ENCODE data around the gene YIF1B. TPM values are rescaled to one million over a fixed set of nuclear protein-coding genes. Genes with fewer than 3 reads are reported as not detected.

Gene YIF1B
- total and polyA plus RNA-seq, 9 donors: 8.5 to 37.2 (median 21.8) TPM

DNA sequence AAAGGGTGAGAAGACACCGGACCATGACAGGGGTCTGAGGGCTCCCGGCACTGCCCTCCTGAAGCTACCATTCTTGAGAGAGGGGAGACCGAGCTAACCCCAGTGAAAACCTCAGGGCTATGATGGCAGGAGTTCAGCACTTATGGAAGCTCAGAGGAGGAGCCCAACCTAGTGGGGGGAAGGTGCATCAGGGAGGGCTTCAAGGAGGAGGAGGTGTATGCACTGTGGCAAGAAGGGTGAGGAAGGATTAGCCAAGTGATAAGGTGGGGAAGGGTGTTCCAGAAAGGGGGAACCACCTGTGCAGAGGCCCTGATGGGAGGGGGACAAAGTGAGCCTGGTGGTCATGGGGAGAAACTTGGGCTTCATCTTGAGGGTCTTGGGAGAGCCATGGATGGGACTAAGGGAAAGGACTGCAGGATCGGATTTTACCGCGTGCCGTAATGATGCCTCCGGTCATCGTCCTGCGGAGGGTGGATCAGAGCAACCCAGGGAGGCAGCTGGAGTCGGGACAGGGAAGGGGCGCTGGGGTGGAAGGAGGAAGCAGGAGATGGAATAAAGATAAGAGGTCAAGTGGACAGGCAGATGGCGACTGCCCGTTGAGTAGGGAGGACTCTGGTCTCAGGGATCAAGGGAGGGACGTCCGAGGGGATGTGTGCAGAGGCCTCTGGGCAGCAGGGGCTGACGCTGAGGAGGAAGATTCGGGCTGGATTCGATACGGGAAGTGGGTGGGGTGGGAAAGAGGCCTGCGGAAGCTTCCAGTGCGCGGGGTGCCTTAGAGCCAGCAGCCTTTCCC lies 45.3 kb upstream of the YIF1B start:
- Histone ChIP-seq H3K27me3 (no peaks in the 10 kb centered on the region), H3K27ac (no peak overlapping the region)

DNA sequence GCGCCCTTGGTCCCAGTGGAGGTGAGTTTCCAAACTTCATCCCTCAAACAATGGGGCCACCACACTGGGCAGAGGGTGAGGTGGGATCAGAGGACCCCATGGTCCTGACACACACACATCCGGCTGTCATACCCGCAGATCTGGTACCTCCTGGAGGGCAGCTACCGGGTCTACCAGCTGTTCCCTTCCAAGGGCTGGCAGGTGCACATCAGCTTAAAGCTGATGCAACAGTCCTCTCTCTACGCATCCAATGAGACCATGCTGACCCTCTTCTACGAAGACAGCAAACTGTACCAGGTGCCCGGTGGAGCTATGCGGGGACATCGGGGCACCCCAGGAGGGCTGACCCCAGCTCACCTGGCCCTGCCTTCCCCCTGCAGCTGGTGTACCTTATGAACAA lies 44.6 kb upstream of the YIF1B start:
- Histone ChIP-seq H3K27me3 (no peaks in the 10 kb centered on the region), H3K9me3 (no peaks in the 10 kb centered on the region), H3K36me3 (no peaks in the 10 kb centered on the region), H3K4me1 (ENCODE audit: insufficient read depth) (peaks cover 3% of the 10 kb centered on the region), H3K4me3 (no peak overlapping the region), H3K27ac (no peak overlapping the region)
- intact Hi-C loops (cut with DNase I): no loop called here
- 75 to 77% (median 76%) methylated on average over 9 of the region's 9 CpGs for WGBS, 3 donors
- no peak for DNase-seq
- TF ChIP-seq EP300 (IDR thresholded peaks at IDR 0.05) (no peak), POLR2A (IDR thresholded peaks at IDR 0.05) (no peak)
- TF ChIP-seq, protein P1, sequence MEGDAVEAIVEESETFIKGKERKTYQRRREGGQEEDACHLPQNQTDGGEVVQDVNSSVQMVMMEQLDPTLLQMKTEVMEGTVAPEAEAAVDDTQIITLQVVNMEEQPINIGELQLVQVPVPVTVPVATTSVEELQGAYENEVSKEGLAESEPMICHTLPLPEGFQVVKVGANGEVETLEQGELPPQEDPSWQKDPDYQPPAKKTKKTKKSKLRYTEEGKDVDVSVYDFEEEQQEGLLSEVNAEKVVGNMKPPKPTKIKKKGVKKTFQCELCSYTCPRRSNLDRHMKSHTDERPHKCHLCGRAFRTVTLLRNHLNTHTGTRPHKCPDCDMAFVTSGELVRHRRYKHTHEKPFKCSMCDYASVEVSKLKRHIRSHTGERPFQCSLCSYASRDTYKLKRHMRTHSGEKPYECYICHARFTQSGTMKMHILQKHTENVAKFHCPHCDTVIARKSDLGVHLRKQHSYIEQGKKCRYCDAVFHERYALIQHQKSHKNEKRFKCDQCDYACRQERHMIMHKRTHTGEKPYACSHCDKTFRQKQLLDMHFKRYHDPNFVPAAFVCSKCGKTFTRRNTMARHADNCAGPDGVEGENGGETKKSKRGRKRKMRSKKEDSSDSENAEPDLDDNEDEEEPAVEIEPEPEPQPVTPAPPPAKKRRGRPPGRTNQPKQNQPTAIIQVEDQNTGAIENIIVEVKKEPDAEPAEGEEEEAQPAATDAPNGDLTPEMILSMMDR (IDR thresholded peaks at IDR 0.05): no peak

More for the DNA sequence above, 45.3 kb upstream of the YIF1B start:
- TF ChIP-seq EP300 (IDR thresholded peaks at IDR 0.05) (no peak), POLR2A (IDR thresholded peaks at IDR 0.05) (no peak)
- TF ChIP-seq, protein P1 (IDR thresholded peaks at IDR 0.05): no peak
- Histone ChIP-seq H3K4me1 (ENCODE audit: insufficient read depth) (peaks cover 3% of the 10 kb centered on the region), H3K4me3 (peak overlapping the region; percentile 14), H3K36me3 (no peaks in the 10 kb centered on the region), H3K9me3 (no peaks in the 10 kb centered on the region)
- DNase-seq: no peak
- 13 to 20% (median 15%) methylated on average over 23 of the region's 23 CpGs for WGBS, 3 donors
- intact Hi-C loops (cut with DNase I): no loop called here

DNA sequence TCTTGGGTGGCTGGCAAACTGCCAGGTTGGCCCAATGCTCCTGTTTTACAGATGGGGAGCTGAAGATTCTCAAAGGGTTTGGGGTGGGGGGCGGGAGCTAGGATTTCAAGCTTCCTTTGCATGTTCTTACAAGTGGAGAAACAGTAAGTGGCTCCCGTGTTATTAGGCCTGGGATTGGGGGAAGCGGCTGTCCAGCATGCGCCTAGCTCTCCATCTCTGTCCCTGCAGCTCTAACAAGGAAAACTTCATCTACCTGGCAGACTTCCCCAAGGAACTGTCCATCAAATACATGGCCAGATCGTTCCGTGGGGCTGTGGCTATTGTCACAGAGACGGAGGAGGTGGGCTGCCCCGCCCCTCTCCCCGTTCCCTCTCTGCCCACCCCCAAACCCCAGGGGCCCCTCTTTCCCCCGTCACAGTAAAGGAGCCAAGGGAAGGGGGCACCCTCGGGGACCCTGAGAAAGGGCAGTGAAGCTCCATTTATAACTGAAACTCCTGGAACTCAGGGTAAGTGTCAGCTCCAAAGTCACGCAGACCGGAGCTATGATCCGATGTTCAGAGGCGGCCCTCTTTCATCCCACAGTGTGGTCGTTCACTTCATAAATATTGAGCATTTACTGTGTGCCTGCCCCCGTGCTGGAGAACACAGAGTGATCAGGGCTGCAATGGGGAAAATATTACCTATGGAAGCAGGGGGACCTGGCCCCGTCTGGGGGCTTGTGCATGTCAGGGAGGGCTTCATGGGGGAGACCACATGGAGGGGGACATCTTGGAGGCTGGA lies 43.7 kb upstream of the YIF1B start:
- intact Hi-C loops (cut with DNase I): no loop called here
- Histone ChIP-seq H3K4me3 (no peak overlapping the region), H3K27ac (no peak overlapping the region), H3K9me3 (no peaks in the 10 kb centered on the region), H3K36me3 (no peaks in the 10 kb centered on the region), H3K4me1 (ENCODE audit: insufficient read depth) (peaks cover 3% of the 10 kb centered on the region), H3K27me3 (no peaks in the 10 kb centered on the region)
- 38 to 50% (median 43%) methylated on average over 18 of the region's 18 CpGs for WGBS, 3 donors
- TF ChIP-seq, protein P1 (IDR thresholded peaks at IDR 0.05): no peak
- no peak for DNase-seq

DNA sequence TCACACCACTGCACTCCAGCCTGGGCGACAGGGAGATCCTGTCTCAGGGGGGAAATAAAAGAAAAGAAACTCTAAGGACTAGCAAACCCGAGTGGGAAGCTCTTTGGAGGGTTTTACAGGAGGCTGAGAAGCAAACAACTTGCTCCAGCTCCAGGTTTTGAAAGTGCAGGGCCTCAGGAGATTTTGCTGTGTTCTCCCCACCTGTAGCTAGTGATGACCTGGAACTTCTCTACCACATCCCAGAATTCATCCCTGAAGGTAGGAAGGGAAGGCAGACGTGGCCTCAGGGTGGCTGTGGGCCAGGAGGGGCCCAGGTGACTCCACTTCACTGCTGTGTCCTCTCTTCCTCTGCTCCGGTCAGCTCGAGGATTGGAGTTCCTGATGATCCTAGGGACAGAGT lies 42.3 kb upstream of the YIF1B start:
- H3K27me3 ChIP-seq: no peaks in the 10 kb centered on the region
- WGBS, 3 donors: 26 to 46% (median 34%) methylated on average over 5 of the region's 5 CpGs

More for the DNA sequence above, 42.3 kb upstream of the YIF1B start:
- H3K36me3 ChIP-seq: no peaks in the 10 kb centered on the region
- TF ChIP-seq POLR2A (IDR thresholded peaks at IDR 0.05): no peak
- H3K9me3 ChIP-seq: no peaks in the 10 kb centered on the region
- H3K4me1 ChIP-seq (ENCODE audit: insufficient read depth): peaks cover 3% of the 10 kb centered on the region
- no peak for DNase-seq
- intact Hi-C loops (cut with DNase I): no loop called here
- no peak overlapping the region for H3K27ac ChIP-seq
- H3K4me3 ChIP-seq: no peak overlapping the region
